Middle frontal gyrus (tissue), 1 donor: Measurements from ENCODE around the gene KIF20A.
"Not testable (repeated sequence)": the region's sequence is repeated elsewhere in the genome, so short reads cannot be mapped to it uniquely, and the experiment has no call there.

Experiments used
- DNase-seq: peaks from one replicate; pipeline ENCODE4 v3.0.0-alpha.2; 2015; ENCODE audit warnings: low spot score; ENCODE audit errors: extremely low spot score

KIF20A gene

DNA sequence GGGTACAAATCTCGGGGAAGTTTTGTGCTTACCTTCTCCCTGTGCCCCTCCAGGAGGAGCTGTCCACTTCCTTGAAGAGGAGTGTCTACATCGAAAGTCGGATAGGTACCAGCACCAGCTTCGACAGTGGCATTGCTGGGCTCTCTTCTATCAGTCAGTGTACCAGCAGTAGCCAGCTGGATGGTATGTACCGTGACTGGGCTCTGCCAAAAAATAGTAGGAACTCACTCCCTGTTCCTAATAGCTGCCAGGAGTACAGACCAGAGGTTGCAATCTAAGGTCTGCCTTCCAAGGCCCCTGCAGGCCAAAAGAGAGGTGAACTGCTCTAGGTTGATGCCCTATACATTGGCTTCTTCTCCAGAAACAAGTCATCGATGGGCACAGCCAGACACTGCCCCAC lies 3.9 kb downstream of the KIF20A start:
- no peak for DNase-seq

DNA sequence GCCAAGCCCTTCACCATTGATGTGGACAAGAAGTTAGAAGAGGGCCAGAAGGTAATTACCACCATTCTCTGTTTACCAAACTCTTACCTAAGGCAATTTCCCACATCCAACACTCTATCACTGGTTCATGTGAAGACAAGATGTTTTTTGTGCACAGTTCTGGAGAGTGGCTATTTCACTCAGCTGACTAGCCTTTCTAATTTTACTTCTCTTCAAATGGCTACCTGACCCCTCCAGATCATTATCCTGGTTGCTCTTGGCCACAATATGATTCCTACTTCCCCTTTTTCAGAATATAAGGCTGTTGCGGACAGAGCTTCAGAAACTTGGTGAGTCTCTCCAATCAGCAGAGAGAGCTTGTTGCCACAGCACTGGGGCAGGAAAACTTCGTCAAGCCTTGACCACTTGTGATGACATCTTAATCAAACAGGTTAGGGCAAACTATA lies 7.1 kb downstream of the KIF20A start:
- no peak for DNase-seq

DNA sequence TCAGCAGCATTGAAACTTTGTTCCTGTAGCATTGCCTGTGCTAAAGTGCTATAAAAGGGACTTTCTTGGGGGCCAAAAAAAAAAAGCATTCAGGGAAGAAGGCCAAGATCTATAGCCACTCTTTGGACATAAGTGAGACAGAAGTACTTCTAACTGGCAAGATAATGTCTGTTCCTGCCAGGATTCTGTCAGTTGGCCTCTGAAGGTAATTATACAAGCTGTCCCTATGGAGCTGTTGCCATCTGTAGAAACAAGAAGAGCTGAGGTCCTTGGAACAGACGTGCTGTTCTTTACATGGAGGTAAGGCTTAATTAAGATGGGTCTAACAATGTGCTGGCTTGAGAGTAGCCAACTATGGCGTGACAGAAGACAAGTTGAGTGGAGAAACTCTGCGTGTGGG lies 9.7 kb downstream of the KIF20A start:
- DNase-seq = no peak

DNA sequence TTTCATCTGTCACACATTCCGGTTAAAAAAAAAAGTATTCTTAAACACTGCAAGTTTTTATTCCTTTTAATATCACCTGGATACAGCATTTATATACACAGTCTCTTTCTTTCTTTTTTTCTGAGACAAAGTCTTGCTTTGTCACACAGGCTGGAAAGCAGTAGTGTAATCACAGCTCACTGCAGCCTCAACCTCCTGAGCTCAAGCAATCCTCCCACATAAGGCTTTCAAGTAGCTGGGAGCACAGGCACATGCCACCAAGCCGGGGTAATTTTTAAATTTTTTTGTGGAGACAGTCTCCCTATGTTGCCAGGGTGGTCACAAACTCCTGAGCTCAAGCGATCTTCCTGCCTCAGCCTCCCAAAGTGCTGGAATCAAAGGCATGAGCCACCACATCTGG lies 13.9 kb downstream of the KIF20A start:
- no peak for DNase-seq

DNA sequence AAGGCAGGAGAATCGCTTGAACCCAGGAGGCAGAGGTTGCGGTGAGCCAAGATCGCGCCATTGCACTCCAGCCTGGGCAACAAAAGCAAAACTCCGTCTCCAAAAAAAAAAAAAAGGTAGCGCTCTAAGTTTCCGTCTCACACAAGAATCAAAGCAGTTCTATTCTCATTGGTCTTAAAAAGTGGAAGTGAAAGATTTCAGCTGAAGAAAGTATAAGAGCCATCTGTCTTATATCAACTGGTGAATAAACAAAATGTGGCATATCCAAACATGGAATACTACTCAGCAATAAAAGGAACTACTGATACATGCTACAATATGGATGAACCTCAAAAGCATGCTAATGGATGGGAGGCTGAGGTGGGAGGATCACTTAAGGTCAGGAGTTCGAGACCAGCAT lies 14.9 kb downstream of the KIF20A start:
- not testable (repeated sequence) for DNase-seq

DNA sequence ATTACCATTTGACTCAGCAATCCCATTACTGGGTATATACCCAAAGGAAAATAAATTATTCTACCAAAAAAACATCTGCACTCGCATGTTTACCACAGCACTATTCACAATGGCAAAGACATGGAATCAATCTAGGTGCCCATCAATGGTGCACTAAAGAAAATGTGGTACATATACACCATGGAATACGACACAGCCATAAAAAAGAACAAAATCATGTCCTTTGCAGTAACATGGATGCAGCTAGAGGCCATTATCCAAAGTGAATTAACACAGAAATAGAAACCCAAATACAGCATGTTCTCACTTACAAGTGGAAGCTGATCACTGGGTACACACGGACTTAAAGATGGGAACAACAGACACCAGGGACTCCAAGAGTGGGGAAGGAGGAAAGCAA lies 32.1 kb downstream of the KIF20A start:
- no peak for DNase-seq

DNA sequence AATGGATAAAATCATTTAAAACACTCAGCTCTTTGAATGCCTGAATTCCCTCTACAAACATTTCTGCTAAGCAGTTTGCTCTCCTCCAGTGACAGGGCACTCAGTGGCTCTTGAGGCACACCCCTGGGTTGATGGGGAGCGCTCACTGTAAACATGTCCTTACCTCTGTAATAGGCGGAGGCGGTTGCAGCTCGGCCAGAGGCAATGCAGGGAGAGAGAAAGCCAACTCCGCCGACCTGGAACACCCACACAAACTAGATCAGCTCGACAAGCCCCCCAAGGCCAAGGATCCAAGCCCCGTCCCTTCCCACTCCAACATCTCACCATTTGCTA lies 33.9 kb downstream of the KIF20A start:
- DNase-seq = no peak

DNA sequence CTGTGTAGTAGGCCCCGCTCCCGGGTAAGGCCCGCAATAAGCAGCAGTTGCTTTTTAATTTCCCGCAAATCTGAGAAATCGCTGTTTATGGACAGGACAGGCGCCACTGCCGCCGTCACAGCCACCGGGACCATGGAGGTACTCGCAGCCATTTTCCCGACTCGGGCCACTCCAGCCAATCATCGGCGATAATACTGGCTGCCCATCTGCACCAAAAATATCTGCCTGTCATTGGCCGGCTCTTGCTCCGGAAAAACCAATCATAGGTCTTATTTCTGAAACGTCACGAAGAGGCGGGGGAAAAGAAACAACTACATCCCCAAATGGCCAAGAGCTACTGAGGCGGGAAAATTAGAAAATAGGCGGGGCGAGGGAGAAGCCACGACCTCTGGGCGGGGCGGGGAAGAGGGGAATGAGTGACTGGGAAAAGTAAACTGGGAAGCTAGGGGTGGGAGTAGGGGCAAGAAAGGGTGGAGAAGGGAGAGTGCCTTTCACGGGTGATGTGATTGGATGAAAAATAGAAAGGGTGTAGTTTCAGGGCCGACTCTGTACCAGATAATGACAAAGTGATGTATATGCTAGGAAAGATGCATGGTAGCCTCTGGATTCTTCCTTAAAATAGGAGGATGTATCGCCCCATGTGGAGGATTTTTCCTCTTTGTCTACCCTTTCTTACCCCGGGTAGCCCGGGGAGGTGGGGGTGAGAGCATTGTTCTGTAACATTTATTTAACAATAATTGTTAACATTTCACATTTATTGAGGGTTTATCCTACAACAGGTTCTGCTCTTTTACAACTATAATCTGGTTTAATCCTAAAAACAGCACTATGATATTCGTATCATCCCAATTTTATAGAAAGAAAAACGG lies 34.5 kb downstream of the KIF20A start, which contains the start of gene CDC23:
CDC23 (minus strand) TSS at position 163 of the 869 bp plus-strand sequence; CDS start at position 152, 11 bp downstream.
- DNase-seq = peak; percentile 90

DNA sequence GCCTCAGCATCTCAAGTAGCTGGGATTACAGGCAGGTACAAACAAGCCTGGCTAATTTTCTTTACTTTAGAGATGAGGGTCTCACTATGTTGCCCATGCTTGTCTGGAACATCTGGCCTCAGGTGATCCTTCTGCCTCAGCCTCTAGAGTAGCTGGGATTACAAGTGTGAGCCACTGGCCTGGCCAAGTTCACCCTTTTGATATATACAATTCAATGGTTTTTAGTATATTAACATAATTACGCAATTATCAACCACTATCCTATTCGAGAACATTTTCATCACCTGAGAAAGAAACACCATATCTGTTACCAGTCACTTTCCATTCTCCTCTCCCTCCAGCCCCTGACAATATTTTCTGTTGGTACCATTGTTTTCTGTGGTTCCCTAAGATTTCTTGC lies 37.9 kb downstream of the KIF20A start:
- no peak for DNase-seq

DNA sequence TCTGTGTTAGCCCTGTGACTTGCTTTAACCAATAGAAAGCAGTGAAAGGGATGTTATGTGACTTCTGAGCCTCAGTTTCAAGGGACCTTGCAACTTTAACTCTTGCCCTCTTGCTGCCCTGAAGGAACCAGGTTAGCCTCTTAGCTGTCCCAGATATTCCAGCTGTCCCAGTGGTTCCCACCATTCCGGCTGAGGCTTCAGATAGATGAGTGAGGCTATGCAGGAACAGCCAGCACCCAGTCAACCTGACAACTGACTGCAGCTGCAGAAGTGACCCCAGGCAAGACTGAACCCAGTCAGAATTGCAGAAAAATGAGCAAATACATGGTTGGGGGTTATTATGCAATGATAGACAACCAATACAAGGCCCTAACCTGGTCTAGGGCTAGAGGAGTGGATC lies 44.6 kb downstream of the KIF20A start:
- no peak for DNase-seq

DNA sequence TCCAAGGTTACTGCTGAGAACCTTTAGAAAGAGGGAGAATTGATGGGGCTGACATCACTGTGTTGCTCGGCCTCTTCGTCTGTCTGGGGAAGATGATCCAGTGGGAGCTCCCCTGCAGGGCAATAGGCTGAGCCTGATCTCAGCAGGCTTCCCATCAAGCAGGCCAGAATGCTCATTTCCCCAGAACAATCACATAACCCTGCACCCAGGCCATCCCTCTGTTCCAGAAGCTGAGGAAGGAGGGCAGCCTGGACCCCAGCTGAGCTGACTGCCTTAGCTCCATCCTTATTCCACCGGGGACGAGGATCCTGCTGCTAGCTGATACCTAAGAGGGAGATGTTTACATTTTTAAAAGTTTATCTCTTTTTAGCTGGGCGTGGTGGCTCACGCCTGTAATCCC lies 45.8 kb downstream of the KIF20A start:
- no peak for DNase-seq

DNA sequence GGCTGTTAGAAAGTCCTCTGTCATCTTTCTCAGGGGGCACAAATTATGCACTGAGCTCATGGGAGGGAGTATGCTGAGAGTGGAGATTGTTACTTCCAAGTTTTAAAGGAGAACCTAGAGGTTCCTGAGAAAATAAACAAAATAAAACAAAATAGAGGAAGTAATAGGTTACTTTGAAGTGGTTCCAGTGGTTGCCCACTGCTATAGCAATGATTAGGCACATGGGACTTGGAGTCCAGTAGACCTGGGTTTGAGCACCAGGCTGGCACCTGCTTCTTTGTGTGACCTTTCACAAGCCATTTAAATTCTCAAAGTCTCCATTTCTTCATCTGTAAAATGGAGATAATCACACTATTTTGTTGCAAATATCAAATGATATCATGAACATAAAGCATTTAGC lies 48.0 kb downstream of the KIF20A start:
- no peak for DNase-seq

DNA sequence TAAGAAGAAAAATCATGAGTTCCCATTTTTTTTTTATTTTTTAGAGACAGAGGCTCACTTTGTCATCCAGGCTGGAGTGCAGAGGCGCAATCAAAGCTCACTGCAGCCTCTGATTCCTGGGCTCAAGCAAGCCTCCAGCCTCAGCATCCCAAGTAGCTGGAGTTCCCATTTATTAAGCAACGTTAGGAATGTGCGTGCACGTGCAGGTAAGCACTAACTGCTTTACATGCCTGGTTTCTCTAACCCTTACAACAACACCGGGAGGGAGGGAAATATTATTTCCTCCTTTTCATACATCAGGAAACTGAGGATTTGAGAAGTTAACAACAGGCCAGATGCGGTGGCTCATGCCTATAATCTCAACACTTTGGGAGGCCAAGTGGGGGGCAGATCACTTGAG lies 50.5 kb downstream of the KIF20A start:
- DNase-seq = no peak

DNA sequence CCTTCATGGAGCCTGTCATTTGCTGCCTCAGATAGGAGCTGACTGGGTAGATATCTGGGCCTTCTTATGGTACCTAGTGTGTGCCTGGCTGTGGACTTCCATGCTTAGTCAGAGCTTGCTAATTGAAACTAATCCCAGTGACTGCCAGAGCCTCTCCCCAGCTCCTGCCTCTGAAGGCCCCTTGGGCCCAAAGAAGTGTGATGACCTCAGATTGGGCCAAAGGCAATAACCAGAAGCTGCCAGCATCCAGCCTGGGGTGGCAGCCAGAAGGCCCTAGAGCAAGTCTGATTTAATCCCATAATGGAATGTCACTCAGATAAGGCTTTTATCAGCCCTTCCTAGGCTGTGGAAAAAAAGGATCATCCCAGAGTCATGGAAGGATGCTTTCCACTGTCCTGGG lies 51.3 kb downstream of the KIF20A start:
- no peak for DNase-seq

DNA sequence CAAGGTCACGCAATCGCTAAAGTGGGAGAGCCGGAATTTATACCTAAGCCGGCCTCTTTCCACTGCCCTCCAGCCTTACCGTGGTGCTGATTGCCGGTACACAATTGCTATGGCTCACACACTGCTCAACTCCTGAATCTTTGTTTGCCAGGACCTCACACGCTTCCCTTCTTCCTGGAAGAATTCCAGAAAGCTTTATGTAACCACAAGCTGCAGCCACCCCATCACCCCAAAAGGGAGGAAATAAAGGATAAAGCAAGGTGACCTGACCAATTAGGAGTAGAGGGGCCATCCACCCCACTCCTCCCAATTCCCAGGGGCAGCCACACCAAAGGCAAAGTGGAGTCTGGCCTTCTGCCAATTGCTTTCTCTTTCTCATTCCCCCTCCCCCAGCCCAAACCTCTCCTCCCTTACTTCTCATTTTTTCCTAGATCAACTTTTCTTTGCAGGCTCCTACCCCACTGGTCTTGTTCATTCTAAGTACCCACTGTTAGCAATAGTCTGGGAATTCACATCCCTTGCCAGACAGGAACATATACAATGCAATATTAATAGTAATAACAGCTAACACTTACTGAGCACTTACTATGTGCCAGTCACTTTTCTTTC lies 52.2 kb downstream of the KIF20A start:
- no peak for DNase-seq

DNA sequence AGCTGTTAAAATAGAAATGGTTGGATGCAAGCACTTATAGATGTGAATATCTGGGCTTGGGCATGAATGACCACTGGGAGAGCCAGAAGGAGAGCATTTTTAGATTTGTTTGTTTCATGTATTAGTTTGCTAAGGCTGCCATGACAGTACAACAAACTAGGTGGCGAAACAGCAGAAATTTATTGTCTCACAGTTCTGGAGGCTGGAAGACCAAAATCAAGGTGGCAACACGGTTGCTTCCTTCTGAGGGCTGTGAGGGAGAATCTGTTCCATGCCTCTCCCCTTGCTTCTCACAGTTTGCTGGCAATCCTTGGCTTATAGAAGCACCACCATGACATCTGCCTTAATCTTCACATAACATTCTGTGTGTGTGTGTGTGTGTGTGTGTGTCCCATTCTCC lies 54.4 kb downstream of the KIF20A start:
- no peak for DNase-seq

DNA sequence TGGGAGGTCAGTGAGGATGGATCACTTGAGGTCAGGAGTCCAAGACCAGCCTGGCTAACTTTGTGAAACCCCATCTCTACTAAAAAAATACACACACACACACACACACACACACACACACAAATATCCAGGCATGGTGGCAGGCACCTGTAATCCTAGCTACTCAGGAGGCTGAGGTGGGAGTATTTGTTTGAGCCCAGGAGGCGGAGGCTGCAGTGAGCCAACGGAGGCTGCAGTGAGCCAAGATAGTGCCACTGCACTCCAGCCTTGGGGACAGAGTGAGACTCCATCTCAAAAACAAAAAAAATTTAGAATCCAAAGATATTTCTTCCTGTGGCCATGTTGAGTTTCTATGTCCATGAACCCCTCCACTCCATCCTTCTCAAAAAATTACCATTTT lies 55.7 kb downstream of the KIF20A start:
- DNase-seq = no peak
